Activated T-helper 1 cell treated with anti-CD3 and anti-CD28 coated beads, Interleukin-12 subunit alpha, Interleukin-12 subunit beta, Interleukin-2, Interleukin-4 antibody, amounts not matched to agents 30 ng/mL and 10 ng/mL and 1 ng/mL, durations not matched to agents 14 hours and 24 hours and 36 hours (primary cell): ENCODE results near the gene GFOD1. TPM values are rescaled to one million over a fixed set of nuclear protein-coding genes. Genes with fewer than 3 reads are reported as not detected.
"Not testable (repeated sequence)": the region's sequence is repeated elsewhere in the genome, so short reads cannot be mapped to it uniquely, and the experiment has no call there.

Source experiments
- DNase-seq: peaks from one replicate; pipeline ENCODE4 v3.0.0; 2021; ENCODE audit warnings: low spot score
- H3K27ac Mint-ChIP-seq: one replicate; pipeline ENCODE4 v1.8.0; 2021; ENCODE audit warnings: mild to moderate bottlenecking, mixed read lengths
- H3K27me3 Mint-ChIP-seq: one replicate; pipeline ENCODE4 v1.8.0; 2022; ENCODE audit warnings: mild to moderate bottlenecking, moderate library complexity, mixed read lengths; ENCODE audit not compliant: insufficient read depth
- H3K36me3 Mint-ChIP-seq: one replicate; pipeline ENCODE4 v1.8.0; 2021; ENCODE audit warnings: low read depth, mixed read lengths
- H3K4me1 Mint-ChIP-seq: one replicate; pipeline ENCODE4 v1.8.0; 2021; ENCODE audit warnings: low read depth, mixed read lengths
- H3K4me3 Mint-ChIP-seq: one replicate; pipeline ENCODE4 v1.8.0; 2021; ENCODE audit warnings: mild to moderate bottlenecking, moderate library complexity, mixed read lengths
- H3K9me3 Mint-ChIP-seq: one replicate; pipeline ENCODE4 v1.8.0; 2021; ENCODE audit warnings: mixed read lengths
- intact Hi-C: fragments of 100-400 bp; cut with micrococcal nuclease; formaldehyde crosslinking; loops from one replicate; pipeline ENCODE4 v1.15.1; 2024
- total RNA-seq: library from RNA; stranded (reverse); gene quantifications from 2 replicates; pipeline ENCODE4 v1.2.3, GENCODE V29; 2022

Gene GFOD1
- total RNA-seq, 1 donor from 2014 or later: 13.6 TPM

GRCh38 chr6:13463941-13464340 lies 23.5 kb downstream of the GFOD1 start:
- H3K27me3 Mint-ChIP-seq: no peaks in the 10 kb centered on the region
- intact Hi-C loops: no loop called here
- H3K27ac Mint-ChIP-seq: no peak overlapping the region
- no peaks in the 10 kb centered on the region for H3K9me3 Mint-ChIP-seq
- H3K4me3 Mint-ChIP-seq: no peak overlapping the region
- no peak for DNase-seq
- peaks cover 8% of the 10 kb centered on the region for H3K36me3 Mint-ChIP-seq
- H3K4me1 Mint-ChIP-seq: peaks cover 51% of the 10 kb centered on the region

DNA sequence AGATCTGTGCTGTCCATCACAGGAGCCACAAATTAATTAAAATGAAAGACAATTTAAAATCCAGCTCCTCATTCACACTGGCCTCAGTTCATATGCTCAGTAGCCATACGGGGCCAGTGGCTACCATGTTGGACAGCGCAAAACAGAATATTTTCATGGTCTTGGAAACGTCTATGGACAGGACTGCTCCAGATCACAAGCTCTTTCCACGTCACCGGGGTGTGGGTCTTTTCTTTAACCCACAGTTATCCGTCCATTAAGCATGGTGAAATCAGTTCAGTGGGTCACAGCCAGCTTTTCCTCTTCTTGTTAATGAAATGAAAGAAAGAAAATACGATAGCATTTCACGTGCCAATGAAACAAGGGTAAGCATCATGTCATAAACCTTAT lies 24.1 kb downstream of the GFOD1 start:
- Mint-ChIP-seq H3K9me3 (no peaks in the 10 kb centered on the region), H3K27ac (no peak overlapping the region), H3K27me3 (no peaks in the 10 kb centered on the region), H3K4me1 (peaks cover 51% of the 10 kb centered on the region), H3K36me3 (peaks cover 8% of the 10 kb centered on the region), H3K4me3 (no peak overlapping the region)
- no peak for DNase-seq
- intact Hi-C loops: no loop called here

- Mint-ChIP-seq H3K4me3 (no peak overlapping the region), H3K9me3 (no peaks in the 10 kb centered on the region), H3K36me3 (peaks cover 9% of the 10 kb centered on the region), H3K27me3 (no peaks in the 10 kb centered on the region), H3K27ac (no peak overlapping the region), H3K4me1 (peaks cover 52% of the 10 kb centered on the region)
- DNase-seq: no peak
- intact Hi-C loops: no loop called here
Observed at GRCh38 chr6:13462458-13463327, 24.7 kb downstream of the GFOD1 start.

DNA sequence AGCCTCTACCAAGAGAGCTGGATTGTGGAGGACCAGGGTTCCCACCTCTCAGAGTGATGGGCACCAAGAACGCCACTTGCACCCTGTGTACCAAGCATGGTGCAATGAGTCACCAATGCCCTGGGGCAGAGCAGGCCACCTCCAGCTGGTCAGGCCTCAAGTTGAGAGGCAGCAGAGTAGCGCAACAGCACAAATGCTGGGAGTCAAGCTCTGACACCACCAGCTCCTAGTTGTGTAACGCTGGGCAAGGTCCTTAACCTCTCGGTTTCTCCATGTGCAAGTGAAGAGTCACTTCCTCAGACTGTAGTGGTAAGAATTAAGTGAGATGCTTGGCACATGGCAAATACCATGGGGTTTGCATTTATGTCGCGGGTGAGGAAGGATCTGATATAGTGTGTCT lies 25.6 kb downstream of the GFOD1 start:
- Mint-ChIP-seq H3K4me1 (peaks cover 55% of the 10 kb centered on the region), H3K9me3 (no peaks in the 10 kb centered on the region), H3K27me3 (no peaks in the 10 kb centered on the region), H3K36me3 (peaks cover 9% of the 10 kb centered on the region), H3K27ac (no peak overlapping the region), H3K4me3 (no peak overlapping the region)
- intact Hi-C loops: no loop called here
- DNase-seq: no peak

GRCh38 chr6:13461307-13461706 lies 26.1 kb downstream of the GFOD1 start:
- Mint-ChIP-seq H3K27me3 (no peaks in the 10 kb centered on the region), H3K4me1 (peaks cover 55% of the 10 kb centered on the region), H3K36me3 (peaks cover 9% of the 10 kb centered on the region), H3K27ac (no peak overlapping the region), H3K9me3 (no peaks in the 10 kb centered on the region), H3K4me3 (no peak overlapping the region)
- DNase-seq: no peak
- intact Hi-C loops: no loop called here

GRCh38 chr6:13460289-13460688 lies 27.1 kb downstream of the GFOD1 start:
- H3K27me3 Mint-ChIP-seq, DNase-seq, intact Hi-C loops, H3K9me3 Mint-ChIP-seq, H3K4me3 Mint-ChIP-seq, H3K36me3 Mint-ChIP-seq, H3K27ac Mint-ChIP-seq: not testable (repeated sequence)
- peaks cover 51% of the 10 kb centered on the region for H3K4me1 Mint-ChIP-seq

- Mint-ChIP-seq H3K4me3 (no peak overlapping the region), H3K36me3 (peaks cover 6% of the 10 kb centered on the region), H3K4me1 (peaks cover 56% of the 10 kb centered on the region), H3K27me3 (peaks cover 1% of the 10 kb centered on the region), H3K9me3 (no peaks in the 10 kb centered on the region), H3K27ac (no peak overlapping the region)
- intact Hi-C loops: loop anchor here (5.0 to 10.0 kb wide), 2 partner anchors 80 to 257 kb away; partner anchors contain the start of gene RANBP9
- DNase-seq: no peak
Observed at GRCh38 chr6:13457577-13457976, 29.8 kb downstream of the GFOD1 start.

- Mint-ChIP-seq H3K9me3 (no peaks in the 10 kb centered on the region), H3K27ac (peak overlapping the region; percentile 88), H3K4me1 (peaks cover 55% of the 10 kb centered on the region), H3K4me3 (no peak overlapping the region), H3K36me3 (peaks cover 6% of the 10 kb centered on the region), H3K27me3 (peaks cover 1% of the 10 kb centered on the region)
- intact Hi-C loops: loop anchor here (1.0 to 10.0 kb wide), 7 partner anchors 11 to 259 kb away; partner anchors contain the start of gene RANBP9
- no peak for DNase-seq
Observed at GRCh38 chr6:13455552-13455966, 31.8 kb downstream of the GFOD1 start.

DNA sequence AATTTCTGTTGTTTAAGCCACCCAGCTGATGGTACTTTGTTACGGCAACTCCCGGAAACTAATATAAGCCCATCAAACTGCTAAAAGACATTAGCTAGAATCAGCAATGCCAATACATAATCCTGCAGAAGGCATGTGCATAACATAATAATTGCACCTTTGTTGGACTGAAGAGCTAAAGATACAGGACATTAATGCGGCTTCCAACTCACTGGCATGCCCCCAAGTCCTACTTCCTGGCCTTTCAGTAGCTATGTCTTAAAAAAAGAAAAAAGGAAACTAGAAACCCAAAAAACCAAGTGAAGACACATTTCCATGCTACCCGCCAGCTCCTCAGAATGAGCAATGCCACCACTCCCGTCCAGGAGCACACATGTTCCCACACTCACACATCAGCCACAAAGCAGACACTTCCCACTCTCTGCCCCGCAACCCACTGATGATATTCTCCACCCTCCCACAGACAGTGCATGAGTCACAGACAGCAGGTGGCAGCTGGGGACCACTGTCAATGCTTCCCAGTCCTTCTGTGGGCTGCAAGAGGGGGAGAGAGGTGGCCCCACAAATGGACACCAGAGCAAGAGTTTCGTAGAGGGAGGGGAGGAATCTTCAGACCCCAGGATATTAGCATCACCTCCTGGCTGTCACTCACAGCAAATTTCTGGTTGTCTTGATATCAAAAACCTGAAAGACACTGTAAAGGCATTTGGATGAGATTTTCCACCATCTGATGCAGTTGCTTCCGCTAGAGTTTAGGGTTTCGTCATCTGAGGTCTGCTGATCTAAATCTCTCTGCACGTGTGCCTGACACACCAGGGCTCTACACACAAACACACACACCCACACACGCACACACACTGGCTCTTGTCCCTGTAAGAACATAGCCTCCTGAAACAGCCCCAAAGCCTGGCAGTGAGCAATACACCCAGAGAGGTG lies 32.8 kb downstream of the GFOD1 start:
- Mint-ChIP-seq H3K9me3 (peaks cover 7% of the 10 kb centered on the region), H3K27ac (peak overlapping the region; percentile 88), H3K27me3 (peaks cover 1% of the 10 kb centered on the region), H3K4me3 (peak overlapping the region; percentile 27), H3K4me1 (peaks cover 55% of the 10 kb centered on the region), H3K36me3 (peaks cover 8% of the 10 kb centered on the region)
- intact Hi-C loops: loop anchor here (1.0 to 10.0 kb wide), 14 partner anchors 12 to 333 kb away; partner anchors contain the start of genes GFOD1, RANBP9 and TBC1D7
- peak; percentile 55 for DNase-seq

DNA sequence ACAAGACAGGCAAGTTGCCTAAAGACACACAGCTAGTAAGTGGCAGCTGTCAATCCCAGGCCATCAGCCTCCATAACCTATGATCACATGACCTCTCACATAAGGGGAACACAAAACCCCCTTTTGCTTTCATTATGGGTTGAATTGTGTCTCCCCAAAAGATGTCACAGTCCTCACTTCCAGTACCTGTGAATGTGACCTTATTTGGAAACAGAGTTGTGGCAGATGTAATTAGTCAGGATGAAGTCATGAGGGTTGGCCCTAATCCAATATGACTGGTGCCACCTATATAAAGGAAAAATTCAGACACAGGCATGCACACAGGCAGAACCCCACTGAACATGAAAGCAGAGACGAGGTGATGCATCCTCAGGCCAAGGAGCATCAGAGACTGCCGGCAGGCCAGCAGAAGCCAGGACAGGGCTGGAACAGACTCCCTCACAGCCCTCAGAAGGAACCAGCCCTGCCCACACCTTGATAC lies 33.6 kb downstream of the GFOD1 start:
- H3K27me3 Mint-ChIP-seq: peaks cover 1% of the 10 kb centered on the region
- H3K27ac Mint-ChIP-seq: peak overlapping the region; percentile 88
- peak; percentile 11 for DNase-seq
- peaks cover 55% of the 10 kb centered on the region for H3K4me1 Mint-ChIP-seq
- H3K36me3 Mint-ChIP-seq: peaks cover 9% of the 10 kb centered on the region
- H3K9me3 Mint-ChIP-seq: peaks cover 7% of the 10 kb centered on the region
- peak overlapping the region; percentile 27 for H3K4me3 Mint-ChIP-seq
- intact Hi-C loops: loop anchor here (1.0 to 10.0 kb wide), 10 partner anchors 26 to 333 kb away; partner anchors contain the start of genes GFOD1, RANBP9 and TBC1D7

DNA sequence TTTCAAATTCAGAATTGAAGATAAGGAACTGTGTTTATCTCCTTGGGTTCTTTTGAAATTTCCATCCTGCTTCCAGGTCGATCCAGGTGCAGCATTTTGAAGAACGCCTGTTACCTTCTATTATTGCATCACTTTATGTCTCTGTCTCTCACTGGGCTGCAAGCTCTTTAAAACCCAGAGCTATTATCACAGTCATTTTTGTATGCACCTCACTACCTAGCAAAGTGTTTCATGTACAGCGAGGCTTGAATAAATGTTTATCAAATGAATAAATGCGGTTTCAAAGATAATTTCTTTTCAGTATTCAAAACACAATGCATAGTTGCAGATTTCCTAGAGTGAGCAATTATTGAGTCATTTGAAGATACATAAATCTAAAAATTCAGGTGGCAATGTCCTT lies 34.2 kb downstream of the GFOD1 start:
- peaks cover 1% of the 10 kb centered on the region for H3K27me3 Mint-ChIP-seq
- intact Hi-C loops: loop anchor here (5.0 to 10.0 kb wide), 2 partner anchors 262 to 334 kb away; partner anchors contain the start of gene RANBP9
- peaks cover 7% of the 10 kb centered on the region for H3K9me3 Mint-ChIP-seq
- DNase-seq: no peak
- peaks cover 12% of the 10 kb centered on the region for H3K36me3 Mint-ChIP-seq
- no peak overlapping the region for H3K4me3 Mint-ChIP-seq
- peak overlapping the region; percentile 50 for H3K27ac Mint-ChIP-seq
- H3K4me1 Mint-ChIP-seq: peaks cover 62% of the 10 kb centered on the region

GRCh38 chr6:13452346-13453117 lies 34.9 kb downstream of the GFOD1 start:
- H3K36me3 Mint-ChIP-seq: peaks cover 12% of the 10 kb centered on the region
- H3K27ac Mint-ChIP-seq: no peak overlapping the region
- DNase-seq: no peak
- peaks cover 1% of the 10 kb centered on the region for H3K27me3 Mint-ChIP-seq
- H3K9me3 Mint-ChIP-seq: peaks cover 7% of the 10 kb centered on the region
- no peak overlapping the region for H3K4me3 Mint-ChIP-seq
- intact Hi-C loops: loop anchor here (5.0 to 10.0 kb wide), 2 partner anchors 262 to 335 kb away; partner anchors contain the start of gene RANBP9
- peaks cover 65% of the 10 kb centered on the region for H3K4me1 Mint-ChIP-seq
